GM18909 (cell line): ENCODE results near the gene SBF2.

ENCODE experiments used
- ATAC-seq: cut with Tn5 transposase; IDR thresholded peaks from one replicate; pipeline ENCODE4 v1.9.1; 2021; ENCODE audit warnings: mild to moderate bottlenecking; ENCODE audit not compliant: unreplicated experiment, poor library complexity

Gene SBF2

DNA sequence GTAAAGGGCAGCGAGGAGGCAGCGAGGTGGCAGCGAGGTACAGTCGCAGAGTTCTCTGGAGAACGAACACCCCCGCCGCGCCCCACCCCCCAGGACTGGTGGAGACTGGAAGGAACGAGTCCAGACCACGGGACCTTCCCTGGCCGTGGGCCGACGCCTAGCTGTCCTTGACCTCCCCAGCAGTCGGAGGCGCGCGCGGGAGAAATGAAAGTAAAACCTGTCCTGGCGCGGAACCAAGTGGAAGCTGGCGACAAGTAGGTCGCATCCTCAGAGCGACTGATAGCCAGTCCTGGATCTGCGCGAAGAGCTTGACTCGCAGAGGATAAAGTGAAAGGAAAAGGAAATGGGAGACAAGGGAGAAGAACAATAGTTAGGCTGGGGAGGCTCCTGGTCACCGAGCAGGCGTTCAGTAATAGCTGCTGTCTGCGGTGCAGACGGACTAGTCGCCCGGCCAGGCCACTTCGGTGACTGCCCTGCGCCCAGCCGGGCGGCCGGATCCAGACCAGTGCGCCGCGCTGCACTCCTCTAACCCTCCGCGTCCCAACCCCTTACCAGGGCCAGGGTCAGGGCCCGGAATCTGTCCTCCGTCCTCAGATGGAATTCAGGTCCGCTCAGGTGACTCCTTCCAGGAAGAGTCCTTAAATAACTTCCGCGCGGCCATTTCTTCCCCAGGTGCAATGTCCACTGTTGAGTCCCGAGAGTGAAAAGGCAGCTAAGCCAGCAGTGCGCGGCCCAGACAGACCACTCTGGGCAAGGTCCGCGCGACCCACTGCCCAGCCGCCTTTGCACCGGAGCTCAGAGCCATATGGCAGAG is 8.9 kb upstream of the SBF2 start:
- no peak for ATAC-seq

- no peak for ATAC-seq
Measured at GRCh38 chr11:10302359-10302743, 8.3 kb upstream of the SBF2 start.

GRCh38 chr11:10301656-10302358 is 7.8 kb upstream of the SBF2 start:
- ATAC-seq = no peak

DNA sequence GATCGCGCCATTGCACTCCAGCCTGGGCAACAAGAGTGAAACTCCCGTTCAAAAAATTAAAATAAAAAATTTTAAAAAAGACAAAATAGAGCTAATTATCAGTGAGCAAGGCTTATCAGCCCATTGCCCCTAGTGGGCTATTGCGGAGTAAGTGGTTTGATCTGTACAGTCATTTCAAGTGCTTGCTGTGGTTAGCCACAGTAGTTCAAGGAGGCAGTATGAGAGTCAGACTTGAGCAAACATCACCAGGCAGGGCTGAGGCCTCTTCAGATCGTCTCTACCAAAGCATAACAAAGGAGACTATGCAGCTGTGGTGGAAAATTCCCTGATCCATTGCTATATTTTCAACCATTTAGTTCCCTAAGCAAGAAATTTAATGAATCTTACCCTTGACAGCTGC is 4.3 kb upstream of the SBF2 start:
- peak; percentile 92 for ATAC-seq

DNA sequence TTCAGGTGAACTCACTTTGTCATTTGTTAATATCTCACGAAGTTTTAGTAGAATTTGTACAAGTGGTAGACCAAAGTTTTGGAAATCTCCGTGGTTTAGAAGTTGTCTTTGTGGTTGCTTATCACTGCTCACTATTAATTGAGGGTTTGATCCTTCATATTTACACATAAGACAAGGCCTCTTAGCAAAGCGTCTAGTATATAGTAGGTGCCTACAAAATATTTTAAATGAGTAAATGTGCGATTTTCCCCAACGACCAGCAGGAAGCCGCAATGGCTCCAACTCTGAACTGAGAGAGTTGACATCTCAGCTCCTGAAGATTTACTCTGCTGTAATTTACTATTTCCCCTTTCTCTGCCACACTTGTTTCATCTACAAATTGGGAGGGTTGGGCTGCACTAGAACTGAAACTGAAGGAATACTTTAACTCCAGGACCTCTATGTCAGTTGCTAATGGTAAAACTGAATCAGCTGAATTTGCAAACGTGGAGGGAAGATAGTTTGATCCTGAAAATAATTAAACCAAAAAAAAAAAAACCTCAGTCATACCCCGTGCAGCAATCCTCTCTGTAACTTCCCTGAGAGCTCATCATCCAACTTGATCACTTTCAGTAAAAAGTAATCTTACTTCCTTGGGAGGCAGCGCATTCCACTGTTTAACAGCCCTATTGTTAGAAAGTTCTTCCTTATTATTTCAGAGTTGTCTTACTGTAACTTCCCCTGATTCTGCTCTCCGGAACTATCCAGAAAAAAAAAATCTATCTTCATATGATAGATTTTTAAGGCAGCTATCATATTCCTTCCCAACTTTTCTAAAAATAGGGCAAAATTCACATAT is 1.3 kb upstream of the SBF2 start:
- no peak for ATAC-seq

- no peak for ATAC-seq
Measured at GRCh38 chr11:10294290-10294953, 403 bp upstream of the SBF2 start.

- ATAC-seq = no peak
Measured at GRCh38 chr11:10291801-10292638, 2.0 kb downstream of the SBF2 start.

GRCh38 chr11:10289765-10290380 is 4.1 kb downstream of the SBF2 start:
- no peak for ATAC-seq

- ATAC-seq = no peak
Measured at GRCh38 chr11:10288881-10289764, 4.9 kb downstream of the SBF2 start.

- ATAC-seq = no peak
Measured at GRCh38 chr11:10287766-10288715, 6.0 kb downstream of the SBF2 start.

- no peak for ATAC-seq
Measured at GRCh38 chr11:10287140-10287539, 6.9 kb downstream of the SBF2 start.

- no peak for ATAC-seq
Measured at GRCh38 chr11:10285148-10285802, 8.7 kb downstream of the SBF2 start.

GRCh38 chr11:10283991-10284390 is 10.0 kb downstream of the SBF2 start:
- ATAC-seq = no peak

DNA sequence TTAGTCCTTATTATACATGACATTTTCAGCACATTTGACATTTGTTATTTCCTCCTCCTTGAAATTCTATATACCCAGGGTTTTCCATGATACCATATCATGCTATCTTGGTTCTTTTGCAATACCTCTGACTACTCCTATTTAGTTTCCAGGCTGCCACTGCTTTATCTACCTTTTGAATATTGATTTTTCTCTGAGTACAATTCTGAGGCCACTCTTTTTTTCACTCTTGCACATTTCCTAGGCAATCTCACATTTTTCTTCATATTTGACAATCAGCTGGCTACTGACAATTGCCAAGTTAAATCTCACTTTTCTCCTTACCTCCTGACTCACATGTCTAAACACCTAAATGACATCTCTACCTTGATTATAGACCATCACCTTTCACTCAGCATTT is 11.9 kb downstream of the SBF2 start:
- no peak for ATAC-seq

GRCh38 chr11:10275714-10276113 is 18.3 kb downstream of the SBF2 start:
- no peak for ATAC-seq

GRCh38 chr11:10274726-10275125 is 19.3 kb downstream of the SBF2 start:
- ATAC-seq = no peak

DNA sequence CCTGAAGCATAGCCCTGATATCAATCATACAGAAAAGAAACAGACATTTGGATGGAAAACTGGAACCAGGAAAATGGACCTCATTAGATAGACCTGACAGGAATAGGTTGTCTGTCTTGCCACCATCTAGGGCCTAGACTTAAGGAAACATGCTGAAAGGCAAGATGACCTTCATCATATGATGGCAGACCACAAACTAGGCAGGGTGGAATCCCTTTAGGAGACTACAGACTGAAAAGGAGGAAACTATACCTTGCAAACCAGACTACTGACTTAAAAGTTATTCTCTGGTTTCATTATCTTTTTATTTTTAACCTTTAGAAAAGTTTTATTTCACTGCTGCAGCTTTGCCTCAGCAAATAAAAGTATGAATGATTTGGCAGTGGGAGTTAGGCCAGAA is 20.3 kb downstream of the SBF2 start:
- no peak for ATAC-seq
